Measurements from ENCODE around the gene NPFF.

Gene NPFF

GRCh38 chr12:53461059-53461458 lies 46.2 kb downstream of the NPFF start:
- TF ChIP-seq CTCF (IDR thresholded peaks at IDR 0.05; ENCODE audit: extremely low read depth, insufficient read depth, missing control alignments), result no peak
- in situ Hi-C loops (cut with MboI; ENCODE audit: low pct_unique_long_range_greater_than_20kb, low sequenced_read_pairs, unreplicated experiment), result no loop called here
- DNase-seq (ENCODE audit: low spot score), result no peak

- in situ Hi-C loops (cut with MboI; ENCODE audit: low pct_unique_long_range_greater_than_20kb, low sequenced_read_pairs, unreplicated experiment), result no loop called here
- TF ChIP-seq CTCF (IDR thresholded peaks at IDR 0.05; ENCODE audit: extremely low read depth, insufficient read depth, missing control alignments), result no peak
- no peak for DNase-seq (ENCODE audit: low spot score)
Observed at GRCh38 chr12:53459097-53459496, 48.2 kb downstream of the NPFF start.

Data from GM13977 (cell line).